Uterus (tissue), 4 donors: ENCODE measurements around the gene NFATC1. TPM values are rescaled to one million over a fixed set of nuclear protein-coding genes. Genes with fewer than 3 reads are reported as not detected.

ENCODE experiments used
- DNase-seq, 2 donors: peaks; one replicate each; pipeline ENCODE4 v3.0.0-alpha.2; 2019 to 2020
- H3K27ac ChIP-seq, 2 donors: fragments of 200-600 bp; sonication (generic); 1 replicate in 1 of 2; 2 replicates in 1 of 2; pipeline ENCODE4 v1.5.1; 2016 to 2018
- H3K27me3 ChIP-seq, 2 donors: fragments of 200-600 bp; sonication (generic); one replicate each; pipeline ENCODE4 v1.5.1; 2018 to 2019; ENCODE audit warnings: control low read depth in 1 of 2
- H3K36me3 ChIP-seq, 2 donors: fragments of 200-600 bp; sonication (generic); one replicate each; pipeline ENCODE4 v1.5.1; 2019; ENCODE audit warnings: control low read depth in 1 of 2
- H3K4me1 ChIP-seq, 2 donors: fragments of 200-600 bp; sonication (generic); one replicate each; pipeline ENCODE4 v1.5.1; 2018 to 2019; ENCODE audit warnings: control low read depth in 1 of 2
- H3K4me3 ChIP-seq, 2 donors: fragments of 200-600 bp; sonication (generic); 1 replicate in 1 of 2; 2 replicates in 1 of 2; pipeline ENCODE4 v1.5.1; 2018 to 2019; ENCODE audit warnings: mild to moderate bottlenecking in 1 of 2
- H3K9me3 ChIP-seq, 2 donors: fragments of 200-600 bp; sonication (generic); one replicate each; pipeline ENCODE4 v1.5.1; 2019; ENCODE audit warnings: control low read depth in 1 of 2
- CTCF ChIP-seq, 4 experiments: fragments of 200-600 bp in 2 of 4; fragments of 450-650 bp in 2 of 4; sonication (generic) in 2 of 4; IDR thresholded peaks; one replicate each; pipeline ENCODE4 v1.5.1; 2016 to 2019; ENCODE audit warnings: antibody characterized with exemption in 4 of 4, mild to moderate bottlenecking in 2 of 4, moderate library complexity in 1 of 4
- POLR2A ChIP-seq, 2 donors: fragments of 450-650 bp; IDR thresholded peaks; one replicate each; pipeline ENCODE4 v1.6.1; 2016; ENCODE audit warnings: antibody characterized with exemption in 2 of 2, mild to moderate bottlenecking in 1 of 2, moderate library complexity in 1 of 2
- intact Hi-C: fragments of 100-400 bp; cut with DNase I; formaldehyde crosslinking; loops from one replicate; pipeline ENCODE4 v1.15.1; 2023; ENCODE audit warnings: low total_unique reads
- total RNA-seq, 4 donors: library from RNA; depleted of rRNA in 3 of 4; stranded (reverse); fragments of >200 nt in 3 of 4; gene quantifications; one replicate each; pipeline versions ENCODE4 v1.1.0 to v1.2.4, GENCODE V29; 2014 to 2023
- donor health status: DM: yes; HTN: yes; CAD: no.

NFATC1 gene
- total RNA-seq, 4 donors from 2014 or later, result 9.2 to 25.1 (median 14.6) TPM

- H3K27ac ChIP-seq, result no peak overlapping the region
- H3K4me3 ChIP-seq, result no peak overlapping the region
- no peaks in the 10 kb centered on the region for H3K36me3 ChIP-seq
- H3K4me1 ChIP-seq, result no peaks in the 10 kb centered on the region
- TF ChIP-seq CTCF (IDR thresholded peaks at IDR 0.05) (no peak), POLR2A (IDR thresholded peaks at IDR 0.05) (no peak)
- intact Hi-C loops, result no loop called here
- DNase-seq, result peak in 1 of 2 donors; percentile 54
- no peaks in the 10 kb centered on the region for H3K27me3 ChIP-seq
- H3K9me3 ChIP-seq, result no peaks in the 10 kb centered on the region
Measured at GRCh38 chr18:79438898-79439627, 43.3 kb downstream of the NFATC1 start.

GRCh38 chr18:79439628-79440023 is 43.9 kb downstream of the NFATC1 start:
- DNase-seq, result no peak
- intact Hi-C loops, result no loop called here
- no peak overlapping the region for H3K4me3 ChIP-seq
- no peaks in the 10 kb centered on the region for H3K27me3 ChIP-seq
- no peaks in the 10 kb centered on the region for H3K36me3 ChIP-seq
- no peaks in the 10 kb centered on the region for H3K9me3 ChIP-seq
- no peak for TF ChIP-seq CTCF (IDR thresholded peaks at IDR 0.05)
- TF ChIP-seq POLR2A (IDR thresholded peaks at IDR 0.05), result no peak
- H3K4me1 ChIP-seq, result no peaks in the 10 kb centered on the region
- no peak overlapping the region for H3K27ac ChIP-seq

- intact Hi-C loops, result no loop called here
- no peak overlapping the region for H3K4me3 ChIP-seq
- H3K36me3 ChIP-seq, result no peaks in the 10 kb centered on the region
- no peaks in the 10 kb centered on the region for H3K9me3 ChIP-seq
- no peaks in the 10 kb centered on the region for H3K4me1 ChIP-seq
- no peak for TF ChIP-seq POLR2A (IDR thresholded peaks at IDR 0.05)
- DNase-seq, result no peak
- no peak overlapping the region for H3K27ac ChIP-seq
- no peaks in the 10 kb centered on the region for H3K27me3 ChIP-seq
Measured at GRCh38 chr18:79440316-79441110, 44.8 kb downstream of the NFATC1 start.

- intact Hi-C loops, result no loop called here
- no peaks in the 10 kb centered on the region for H3K36me3 ChIP-seq
- H3K27ac ChIP-seq, result no peak overlapping the region
- H3K9me3 ChIP-seq, result no peaks in the 10 kb centered on the region
- no peaks in the 10 kb centered on the region for H3K27me3 ChIP-seq
- no peaks in the 10 kb centered on the region for H3K4me1 ChIP-seq
- DNase-seq, result no peak
- H3K4me3 ChIP-seq, result no peak overlapping the region
- TF ChIP-seq CTCF (IDR thresholded peaks at IDR 0.05), result no peak
- no peak for TF ChIP-seq POLR2A (IDR thresholded peaks at IDR 0.05)
Measured at GRCh38 chr18:79441420-79441819, 45.7 kb downstream of the NFATC1 start.

- Histone ChIP-seq H3K36me3 (no peaks in the 10 kb centered on the region), H3K9me3 (no peaks in the 10 kb centered on the region), H3K4me1 (no peaks in the 10 kb centered on the region), H3K4me3 (no peak overlapping the region), H3K27ac (no peak overlapping the region), H3K27me3 (no peaks in the 10 kb centered on the region)
- intact Hi-C loops, result no loop called here
- DNase-seq, result no peak
- TF ChIP-seq CTCF (IDR thresholded peaks at IDR 0.05) (no peak), POLR2A (IDR thresholded peaks at IDR 0.05) (no peak)
Measured at GRCh38 chr18:79442508-79443221, 46.9 kb downstream of the NFATC1 start.
